OCI-LY7 (cell line): Measurements from ENCODE around the gene STK38L. TPM values are rescaled to one million over a fixed set of nuclear protein-coding genes. Genes with fewer than 3 reads are reported as not detected.

ENCODE experiments used
- BruUV-seq: library from RNA; stranded (reverse); fragments of 400-500 nt; replicated peaks from 2 replicates; lab custom pipeline; 2021; lab: Mats Ljungman, UMichigan
- CTCF ChIA-PET: fragments of 300-600 bp; sonication (Branson Sonifier 250); formaldehyde crosslinking; loops from one replicate; lab custom pipeline; 2022; ENCODE audit warnings: antibody characterized with exemption; ENCODE audit not compliant: unreplicated experiment; lab: Charles Lee
- POLR2A ChIA-PET: fragments of 300-600 bp; sonication (Branson Sonifier 250); formaldehyde crosslinking; loops from one replicate; lab custom pipeline; 2022; ENCODE audit warnings: antibody characterized with exemption; lab: Charles Lee
- DNase-seq: peaks from one replicate; pipeline ENCODE4 v3.0.0-alpha.2; 2015; ENCODE audit warnings: low spot score
- H2AFZ ChIP-seq: fragments of 200-600 bp; sonication (generic), shearing (Covaris generic); 2 replicates; pipeline ENCODE4 v1.6.1; 2014; ENCODE audit warnings: mild to moderate bottlenecking, antibody characterized with exemption, low read length, moderate library complexity
- H3K27ac ChIP-seq: fragments of 200-600 bp; sonication (generic); 2 replicates; pipeline ENCODE4 v1.5.1; 2014; ENCODE audit warnings: mixed run types, low read depth, mild to moderate bottlenecking, moderate library complexity, low read length, inconsistent platforms; ENCODE audit not compliant: poor library complexity, severe bottlenecking
- H3K36me3 ChIP-seq: fragments of 200-600 bp; sonication (generic); 2 replicates; pipeline ENCODE4 v1.6.1; 2014; ENCODE audit warnings: mild to moderate bottlenecking, antibody characterized with exemption, low read length, moderate library complexity, mixed read lengths; ENCODE audit not compliant: insufficient read depth
- H3K4me1 ChIP-seq: fragments of 200-600 bp; sonication (generic); 2 replicates; pipeline ENCODE4 v1.5.1; 2014; ENCODE audit warnings: mild to moderate bottlenecking, low read length; ENCODE audit not compliant: insufficient read depth, poor library complexity, severe bottlenecking
- H3K4me2 ChIP-seq: fragments of 200-600 bp; sonication (generic); 2 replicates; pipeline ENCODE4 v1.6.1; 2014; ENCODE audit warnings: mild to moderate bottlenecking, low read length
- H3K4me3 ChIP-seq: fragments of 200-600 bp; sonication (generic); 2 replicates; pipeline ENCODE4 v1.5.1; 2014; ENCODE audit warnings: mild to moderate bottlenecking, low read depth, low read length; ENCODE audit not compliant: poor library complexity, severe bottlenecking
- H3K79me2 ChIP-seq: fragments of 200-600 bp; sonication (generic); 2 replicates; pipeline ENCODE4 v1.6.1; 2016; ENCODE audit warnings: low read depth, mild to moderate bottlenecking, low read length, moderate library complexity, mixed read lengths; ENCODE audit not compliant: insufficient read depth
- H3K9me2 ChIP-seq: fragments of 200-600 bp; sonication (generic); 2 replicates; pipeline ENCODE4 v1.6.1; 2016; ENCODE audit warnings: mild to moderate bottlenecking, low read length, mixed read lengths; ENCODE audit not compliant: insufficient read depth
- H3K9me3 ChIP-seq: fragments of 200-600 bp; sonication (generic); 2 replicates; pipeline ENCODE4 v1.6.1; 2014; ENCODE audit warnings: mild to moderate bottlenecking, mixed run types, low read length, mixed read lengths
- H4K20me1 ChIP-seq: fragments of 200-600 bp; sonication (generic); 2 replicates; pipeline ENCODE4 v1.6.1; 2014; ENCODE audit warnings: mild to moderate bottlenecking, antibody characterized with exemption, low read length, moderate library complexity, mixed read lengths; ENCODE audit not compliant: insufficient read depth
- CTCF ChIP-seq: fragments of 200-600 bp; sonication (generic); conservative IDR thresholded peaks from 2 replicates; pipeline ENCODE4 v1.5.1; 2014; ENCODE audit warnings: mild to moderate bottlenecking, antibody characterized with exemption, low read length, moderate library complexity, mixed read lengths
- intact Hi-C: fragments of 100-400 bp; cut with micrococcal nuclease; formaldehyde crosslinking; loops from one replicate; pipeline ENCODE4 v1.10.0; 2022; ENCODE audit not compliant: unreplicated experiment
- total RNA-seq, 2 experiments: library from RNA; depleted of rRNA in 1 of 2; stranded (reverse); fragments of >200 nt in 1 of 2; shearing (Covaris generic) in 1 of 2; gene quantifications; 2 replicates each; pipeline ENCODE4 v1.2.3, GENCODE V29; 2014 to 2022

The STK38L gene
- total RNA-seq, 2 experiments from 2014 or later, result 15.2 to 29.9 TPM

- Histone ChIP-seq H4K20me1 (no peaks in the 10 kb centered on the region), H3K27ac (no peak overlapping the region), H3K79me2 (no peaks in the 10 kb centered on the region), H3K9me2 (no peaks in the 10 kb centered on the region), H3K4me3 (no peak overlapping the region), H3K36me3 (no peaks in the 10 kb centered on the region), H2AFZ (no peak overlapping the region), H3K9me3 (no peaks in the 10 kb centered on the region), H3K4me2 (no peak overlapping the region), H3K4me1 (no peaks in the 10 kb centered on the region)
- DNase-seq, result no peak
- intact Hi-C loops, result no loop called here
- ChIA-PET POLR2A (interaction anchor here (0.7 kb wide), 1 partner anchor 468 kb away, joined by 3 read pairs; no protein-coding TSS in a partner anchor), CTCF (no interaction called here)
- TF ChIP-seq CTCF, result no peak
- BruUV-seq, result no TSS peak
Measured at GRCh38 chr12:27367078-27367477, 123.0 kb downstream of the STK38L start.

Other genes starting within 250 kb of the STK38L start
- gene TM7SF3, start 229.9 kb upstream of the STK38L start, total RNA-seq (2014; rRNA removed; shearing (Covaris generic)), result 38.2 and 48.3 TPM in 2 replicates
- 47.1 and 50.2 TPM in 2 replicates for gene TM7SF3, start 229.9 kb upstream of the STK38L start, total RNA-seq (2022)
- 34.1 and 39.5 TPM in 2 replicates for gene MED21, start 221.7 kb upstream of the STK38L start, total RNA-seq (2014; rRNA removed; shearing (Covaris generic))
- gene MED21, start 221.7 kb upstream of the STK38L start, total RNA-seq (2022), result 40.3 and 42.9 TPM in 2 replicates
- not detected in 2 replicates for gene C12orf71, start 161.7 kb upstream of the STK38L start, total RNA-seq (2014; rRNA removed; shearing (Covaris generic))
- not detected in 2 replicates for gene C12orf71, start 161.7 kb upstream of the STK38L start, total RNA-seq (2022)
- gene BMAL2, start 88.5 kb downstream of the STK38L start, total RNA-seq (2014; rRNA removed; shearing (Covaris generic)), result 0.05 and 0.06 TPM in 2 replicates
- not detected in 2 replicates for gene BMAL2, start 88.5 kb downstream of the STK38L start, total RNA-seq (2022)
- gene SMCO2, start 202.4 kb downstream of the STK38L start, total RNA-seq (2014; rRNA removed; shearing (Covaris generic)), result not detected in 2 replicates
- gene SMCO2, start 202.4 kb downstream of the STK38L start, total RNA-seq (2022), result not detected in 2 replicates